ENCODE measurements around the gene INSYN2B. TPM values are rescaled to one million over a fixed set of nuclear protein-coding genes. Genes with fewer than 3 reads are reported as not detected.

INSYN2B gene
- polyA plus RNA-seq, 1 donor (not counting 4 experiments of a cell fraction or from before 2014, with no cell fraction given), result 0.16 TPM

GRCh38 chr5:169950333-169950732, 30.0 kb downstream of the INSYN2B start:
- Histone ChIP-seq H4K20me1 (ENCODE audit: control insufficient read depth, extremely low read depth, insufficient read depth, low read length) (no peaks in the 10 kb centered on the region), H3K36me3 (ENCODE audit: control insufficient read depth in 2 of 2, extremely low read depth in 1 of 2, insufficient read depth in 2 of 2, low read length in 2 of 2) (no peaks in the 10 kb centered on the region), H3K9me3 (ENCODE audit: control insufficient read depth, low read depth, low read length) (no peaks in the 10 kb centered on the region), H3K4me1 (ENCODE audit: control insufficient read depth, extremely low read depth, insufficient read depth, low read length) (peaks cover 6% of the 10 kb centered on the region), H2AFZ (ENCODE audit: control insufficient read depth, low read length) (no peak overlapping the region), H3K9ac (ENCODE audit: control insufficient read depth, extremely low read depth, insufficient read depth, low read length) (no peak overlapping the region), H3K4me3 (ENCODE audit: control insufficient read depth in 2 of 3, extremely low read depth in 1 of 3, insufficient read depth in 2 of 3, low read depth in 1 of 3, low read length in 3 of 3) (no peak overlapping the region), H3K9me1 (ENCODE audit: control insufficient read depth, extremely low read depth, insufficient read depth, low read length) (no peaks in the 10 kb centered on the region), H3K79me2 (ENCODE audit: control insufficient read depth, insufficient read depth, low read length) (no peaks in the 10 kb centered on the region), H3K27me3 (ENCODE audit: control insufficient read depth, extremely low read depth, insufficient read depth, low read length) (no peaks in the 10 kb centered on the region), H3K27ac (ENCODE audit: control insufficient read depth, insufficient read depth, low read length) (no peak overlapping the region), H3K4me2 (ENCODE audit: control insufficient read depth, extremely low read depth, insufficient read depth, low read depth, low read length) (no peak overlapping the region)
- DNase-seq (ENCODE audit: low read depth, low spot score) (no peak), FAIRE-seq (no peak)
- TF ChIP-seq EZH2 (IDR thresholded peaks at IDR 0.05; ENCODE audit: low read length) (no peak), CTCF (optimal IDR thresholded peaks at IDR 0.05 in 1 of 3, IDR thresholded peaks at IDR 0.05 in 1 of 3, conservative IDR thresholded peaks at IDR 0.05 in 1 of 3; ENCODE audit: extremely low read depth in 1 of 3, insufficient read depth in 2 of 3, low read length in 3 of 3) (no peak)
- dilution Hi-C loops (cut with MboI; ENCODE audit: extremely low pct_ligation_motif_present, low sequenced_read_pairs), result no loop called here

- dilution Hi-C loops (cut with MboI; ENCODE audit: extremely low pct_ligation_motif_present, low sequenced_read_pairs), result no loop called here
- Histone ChIP-seq H2AFZ (ENCODE audit: control insufficient read depth, low read length) (no peak overlapping the region), H3K9ac (ENCODE audit: control insufficient read depth, extremely low read depth, insufficient read depth, low read length) (no peak overlapping the region), H3K79me2 (ENCODE audit: control insufficient read depth, insufficient read depth, low read length) (no peaks in the 10 kb centered on the region), H4K20me1 (ENCODE audit: control insufficient read depth, extremely low read depth, insufficient read depth, low read length) (no peaks in the 10 kb centered on the region), H3K4me2 (ENCODE audit: control insufficient read depth, extremely low read depth, insufficient read depth, low read depth, low read length) (no peak overlapping the region), H3K27ac (ENCODE audit: control insufficient read depth, insufficient read depth, low read length) (no peak overlapping the region), H3K9me1 (ENCODE audit: control insufficient read depth, extremely low read depth, insufficient read depth, low read length) (no peaks in the 10 kb centered on the region), H3K4me3 (ENCODE audit: control insufficient read depth in 2 of 3, extremely low read depth in 1 of 3, insufficient read depth in 2 of 3, low read depth in 1 of 3, low read length in 3 of 3) (no peak overlapping the region), H3K9me3 (ENCODE audit: control insufficient read depth, low read depth, low read length) (no peaks in the 10 kb centered on the region), H3K36me3 (ENCODE audit: control insufficient read depth in 2 of 2, extremely low read depth in 1 of 2, insufficient read depth in 2 of 2, low read length in 2 of 2) (no peaks in the 10 kb centered on the region), H3K27me3 (ENCODE audit: control insufficient read depth, extremely low read depth, insufficient read depth, low read length) (no peaks in the 10 kb centered on the region), H3K4me1 (ENCODE audit: control insufficient read depth, extremely low read depth, insufficient read depth, low read length) (peaks cover 8% of the 10 kb centered on the region)
- TF ChIP-seq CTCF (optimal IDR thresholded peaks at IDR 0.05 in 1 of 3, IDR thresholded peaks at IDR 0.05 in 1 of 3, conservative IDR thresholded peaks at IDR 0.05 in 1 of 3; ENCODE audit: extremely low read depth in 1 of 3, insufficient read depth in 2 of 3, low read length in 3 of 3), result no peak
- no peak for TF ChIP-seq EZH2 (IDR thresholded peaks at IDR 0.05; ENCODE audit: low read length)
- DNase-seq (ENCODE audit: low read depth, low spot score), result no peak
- no peak for FAIRE-seq
These were observed 33.5 kb downstream of the INSYN2B start for GRCh38 chr5:169946743-169947295.
